ENCODE results near the gene DOCK1.

The DOCK1 gene

GRCh38 chr10:127452568-127452967 lies 547.3 kb downstream of the DOCK1 start:
- TF ChIP-seq CTCF (IDR thresholded peaks at IDR 0.05; ENCODE audit: low read length, missing control alignments) = no peak
- no peak overlapping the region for H3K4me3 ChIP-seq (replicated peaks; ENCODE audit: low read depth, low read length)
- DNase-seq (ENCODE audit: low read depth) = no peak

- DNase-seq (ENCODE audit: low read depth) = no peak
- H3K4me3 ChIP-seq (replicated peaks; ENCODE audit: low read depth, low read length) = no peak overlapping the region
- TF ChIP-seq CTCF (IDR thresholded peaks at IDR 0.05; ENCODE audit: low read length, missing control alignments) = no peak
These were observed 548.5 kb downstream of the DOCK1 start for GRCh38 chr10:127453706-127454105.

- DNase-seq (ENCODE audit: low read depth) = no peak
- H3K4me3 ChIP-seq (replicated peaks; ENCODE audit: low read depth, low read length) = no peak overlapping the region
- TF ChIP-seq CTCF (IDR thresholded peaks at IDR 0.05; ENCODE audit: low read length, missing control alignments) = no peak
These were observed 550.9 kb downstream of the DOCK1 start for GRCh38 chr10:127456122-127456521.

GRCh38 chr10:127458016-127458810 lies 553.0 kb downstream of the DOCK1 start:
- no peak for TF ChIP-seq CTCF (IDR thresholded peaks at IDR 0.05; ENCODE audit: low read length, missing control alignments)
- DNase-seq (ENCODE audit: low read depth) = no peak
- H3K4me3 ChIP-seq (replicated peaks; ENCODE audit: low read depth, low read length) = no peak overlapping the region

- DNase-seq (ENCODE audit: low read depth) = no peak
- TF ChIP-seq CTCF (IDR thresholded peaks at IDR 0.05; ENCODE audit: low read length, missing control alignments) = no peak
- H3K4me3 ChIP-seq (replicated peaks; ENCODE audit: low read depth, low read length) = no peak overlapping the region
These were observed 553.6 kb downstream of the DOCK1 start for GRCh38 chr10:127458829-127459228.

- H3K4me3 ChIP-seq (replicated peaks; ENCODE audit: low read depth, low read length) = no peak overlapping the region
- TF ChIP-seq CTCF (IDR thresholded peaks at IDR 0.05; ENCODE audit: low read length, missing control alignments) = no peak
- no peak for DNase-seq (ENCODE audit: low read depth)
These were observed 554.7 kb downstream of the DOCK1 start for GRCh38 chr10:127459918-127460317.

All from fibroblast of pulmonary artery (primary cell).